Loucy (cell line): ENCODE data around the gene NECTIN4.
"Not testable (repeated sequence)": the region's sequence is repeated elsewhere in the genome, so short reads cannot be mapped to it uniquely, and the experiment has no call there.

Experiments used
- EZH2phosphoT487 ChIP-seq: fragments of 200-600 bp; IDR thresholded peaks from 2 replicates; pipeline ENCODE4 v1.6.1; 2018; ENCODE audit warnings: antibody characterized with exemption, mild to moderate bottlenecking, moderate library complexity, borderline replicate concordance
- TF ChIP-seq, protein P1 (sequence below): fragments of 200-600 bp; sonication (generic); conservative IDR thresholded peaks from 2 replicates; pipeline ENCODE4 v1.5.1; 2014; ENCODE audit warnings: mild to moderate bottlenecking, antibody characterized with exemption, low read length

- TF ChIP-seq, protein P1, sequence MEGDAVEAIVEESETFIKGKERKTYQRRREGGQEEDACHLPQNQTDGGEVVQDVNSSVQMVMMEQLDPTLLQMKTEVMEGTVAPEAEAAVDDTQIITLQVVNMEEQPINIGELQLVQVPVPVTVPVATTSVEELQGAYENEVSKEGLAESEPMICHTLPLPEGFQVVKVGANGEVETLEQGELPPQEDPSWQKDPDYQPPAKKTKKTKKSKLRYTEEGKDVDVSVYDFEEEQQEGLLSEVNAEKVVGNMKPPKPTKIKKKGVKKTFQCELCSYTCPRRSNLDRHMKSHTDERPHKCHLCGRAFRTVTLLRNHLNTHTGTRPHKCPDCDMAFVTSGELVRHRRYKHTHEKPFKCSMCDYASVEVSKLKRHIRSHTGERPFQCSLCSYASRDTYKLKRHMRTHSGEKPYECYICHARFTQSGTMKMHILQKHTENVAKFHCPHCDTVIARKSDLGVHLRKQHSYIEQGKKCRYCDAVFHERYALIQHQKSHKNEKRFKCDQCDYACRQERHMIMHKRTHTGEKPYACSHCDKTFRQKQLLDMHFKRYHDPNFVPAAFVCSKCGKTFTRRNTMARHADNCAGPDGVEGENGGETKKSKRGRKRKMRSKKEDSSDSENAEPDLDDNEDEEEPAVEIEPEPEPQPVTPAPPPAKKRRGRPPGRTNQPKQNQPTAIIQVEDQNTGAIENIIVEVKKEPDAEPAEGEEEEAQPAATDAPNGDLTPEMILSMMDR, result not testable (repeated sequence)
- not testable (repeated sequence) for TF ChIP-seq EZH2phosphoT487
Measured at GRCh38 chr1:161022432-161022831, 66.9 kb downstream of the NECTIN4 start.
